Liver (tissue), 9 donors: ENCODE data around the gene OTOP3. TPM values are rescaled to one million over a fixed set of nuclear protein-coding genes. Genes with fewer than 3 reads are reported as not detected.

Source experiments
- DNase-seq: peaks from one replicate; pipeline ENCODE4 v3.0.0-alpha.2; 2017; ENCODE audit warnings: low spot score
- H3K27ac ChIP-seq, 2 donors: one replicate each; pipeline ENCODE4 v1.7.0; 2013; ENCODE audit warnings: inconsistent platforms in 2 of 2, low read length in 2 of 2, control low read depth in 1 of 2, low read depth in 1 of 2, mild to moderate bottlenecking in 1 of 2
- H3K27me3 ChIP-seq, 4 donors: one replicate each; pipeline versions ENCODE4 v1.6.1 to v1.7.0; 2013; ENCODE audit warnings: low read length in 3 of 4, inconsistent platforms in 1 of 4, mild to moderate bottlenecking in 1 of 4, moderate library complexity in 1 of 4; ENCODE audit not compliant: control insufficient read depth in 4 of 4, insufficient read depth in 4 of 4
- H3K36me3 ChIP-seq, 4 donors: one replicate each; pipeline versions ENCODE4 v1.6.1 to v1.7.0; 2013; ENCODE audit warnings: low read length in 3 of 4, mild to moderate bottlenecking in 3 of 4, low read depth in 1 of 4, moderate library complexity in 1 of 4; ENCODE audit not compliant: control insufficient read depth in 4 of 4, insufficient read depth in 3 of 4
- H3K4me1 ChIP-seq, 4 donors: one replicate each; pipeline versions ENCODE4 v1.6.1 to v1.7.0; 2013; ENCODE audit warnings: low read length in 3 of 4, mild to moderate bottlenecking in 3 of 4, moderate library complexity in 1 of 4; ENCODE audit not compliant: control insufficient read depth in 4 of 4, insufficient read depth in 4 of 4
- H3K4me3 ChIP-seq, 3 donors: one replicate each; pipeline versions ENCODE4 v1.6.1 to v1.7.0; 2013; ENCODE audit warnings: low read length in 3 of 3, control low read depth in 1 of 3, low read depth in 1 of 3, mild to moderate bottlenecking in 1 of 3
- H3K9ac ChIP-seq, 2 donors: one replicate each; pipeline ENCODE4 v1.7.0; 2013; ENCODE audit warnings: low read length in 2 of 2, mild to moderate bottlenecking in 2 of 2, moderate library complexity in 2 of 2, control low read depth in 1 of 2, low read depth in 1 of 2
- H3K9me3 ChIP-seq, 4 donors: one replicate each; pipeline versions ENCODE4 v1.6.1 to v1.7.0; 2013; ENCODE audit warnings: low read length in 3 of 4; ENCODE audit not compliant: control insufficient read depth in 4 of 4
- ATF3 ChIP-seq: IDR thresholded peaks from 2 replicates; pipeline ENCODE4 v1.6.1; 2016; ENCODE audit warnings: antibody characterized with exemption
- CTCF ChIP-seq: fragments of 150-350 bp; IDR thresholded peaks from 2 replicates; pipeline ENCODE4 v1.5.1; 2017; ENCODE audit warnings: improper control_type of control experiment, low read depth, low read length; ENCODE audit not compliant: missing input control
- EGR1 ChIP-seq, 2 donors: IDR thresholded peaks; 2 replicates each; pipeline ENCODE4 v1.6.1; 2016 to 2018; ENCODE audit warnings: antibody characterized with exemption in 2 of 2, low read depth in 2 of 2
- FOXA1 ChIP-seq: IDR thresholded peaks from 2 replicates; pipeline ENCODE4 v1.6.1; 2016; ENCODE audit warnings: antibody characterized with exemption
- FOXA2 ChIP-seq: IDR thresholded peaks from 2 replicates; pipeline ENCODE4 v1.6.1; 2016; ENCODE audit warnings: antibody characterized with exemption
- GABPA ChIP-seq, 2 donors: IDR thresholded peaks in 1 of 2; conservative IDR thresholded peaks in 1 of 2; 2 replicates each; pipeline ENCODE4 v1.6.1; 2016; ENCODE audit warnings: antibody characterized with exemption in 2 of 2, mild to moderate bottlenecking in 1 of 2, moderate library complexity in 1 of 2
- HNF4A ChIP-seq, 2 donors: conservative IDR thresholded peaks; 2 replicates each; pipeline ENCODE4 v1.6.1; 2016; ENCODE audit warnings: antibody characterized with exemption in 2 of 2, mild to moderate bottlenecking in 2 of 2
- HNF4G ChIP-seq: IDR thresholded peaks from 2 replicates; pipeline ENCODE4 v1.6.1; 2016; ENCODE audit warnings: antibody characterized with exemption
- JUND ChIP-seq, 2 donors: IDR thresholded peaks; 2 replicates each; pipeline ENCODE4 v1.6.1; 2016; ENCODE audit warnings: antibody characterized with exemption in 2 of 2
- MAX ChIP-seq: IDR thresholded peaks from 2 replicates; pipeline ENCODE4 v1.6.1; 2016; ENCODE audit warnings: antibody characterized with exemption
- NR2F2 ChIP-seq: IDR thresholded peaks from 2 replicates; pipeline ENCODE4 v1.6.1; 2016; ENCODE audit warnings: antibody characterized with exemption
- RAD21 ChIP-seq, 2 donors: IDR thresholded peaks; 2 replicates each; pipeline ENCODE4 v1.6.1; 2016; ENCODE audit warnings: antibody characterized with exemption in 2 of 2, mild to moderate bottlenecking in 2 of 2
- REST ChIP-seq: IDR thresholded peaks from 2 replicates; pipeline ENCODE4 v1.6.1; 2016; ENCODE audit warnings: antibody characterized with exemption, mild to moderate bottlenecking
- RXRA ChIP-seq, 2 donors: IDR thresholded peaks; 2 replicates each; pipeline ENCODE4 v1.6.1; 2017 to 2018; ENCODE audit warnings: antibody characterized with exemption in 2 of 2, mild to moderate bottlenecking in 1 of 2
- SP1 ChIP-seq: IDR thresholded peaks from 2 replicates; pipeline ENCODE4 v1.6.1; 2018; ENCODE audit warnings: antibody characterized with exemption, mild to moderate bottlenecking
- TAF1 ChIP-seq: conservative IDR thresholded peaks from 2 replicates; pipeline ENCODE4 v1.6.1; 2016; ENCODE audit warnings: antibody characterized with exemption, mild to moderate bottlenecking
- YY1 ChIP-seq: IDR thresholded peaks from 2 replicates; pipeline ENCODE4 v1.6.1; 2016; ENCODE audit warnings: antibody characterized with exemption, mild to moderate bottlenecking
- ZBTB33 ChIP-seq: IDR thresholded peaks from 2 replicates; pipeline ENCODE4 v1.6.1; 2016; ENCODE audit warnings: antibody characterized with exemption
- WGBS: extraction: QIAGEN DNeasy Blood & Tissue Kit; methylation state at CpG from one replicate; pipeline ENCODE4 v1.1.7; 2013; 5-methylcytosine and 5-hydroxymethylcytosine counted together
- polyA plus RNA-seq, 2 donors: library from polyadenylated mRNA; stranded (reverse) in 1 of 2; unstranded in 1 of 2; fragments of 200-250 nt in 1 of 2; fragments of >200 nt in 1 of 2; fragmentation: Nextera tagmentation in 1 of 2; extraction: Ambion mirVana in 1 of 2; gene quantifications; one replicate each; pipeline versions ENCODE4 v1.2.1 to v1.2.3, GENCODE V29; 2013 to 2015
- total RNA-seq, 2 donors: library from RNA; depleted of rRNA; stranded (reverse); fragments of >200 nt; gene quantifications; one replicate each; pipeline ENCODE4 v1.2.3, GENCODE V29; 2014
- donor health status: healthy.
- donor health status: healthy.
- donor health status: healthy.
- donor health status: healthy.
- donor health status: healthy.

Gene OTOP3
- total and polyA plus RNA-seq, 4 donors: not detected

- Histone ChIP-seq H3K27ac (no peak overlapping the region), H3K4me1 (no peaks in the 10 kb centered on the region), H3K27me3 (peaks cover 0 to 2% (median 0%) of the 10 kb centered on the region in 4 donors), H3K4me3 (no peak overlapping the region), H3K9me3 (no peaks in the 10 kb centered on the region), H3K36me3 (no peaks in the 10 kb centered on the region), H3K9ac (no peak overlapping the region)
- no peak for DNase-seq
- no peak for TF ChIP-seq RAD21 (IDR thresholded peaks at IDR 0.05)
- TF ChIP-seq ATF3: no peak
- no peak for TF ChIP-seq MAX
- no peak for TF ChIP-seq HNF4A (conservative IDR thresholded peaks at IDR 0.05)
- no peak for TF ChIP-seq TAF1
- no peak for TF ChIP-seq HNF4G
- no peak for TF ChIP-seq FOXA2
- TF ChIP-seq YY1: no peak
- no peak for TF ChIP-seq CTCF
- TF ChIP-seq GABPA (IDR thresholded peaks at IDR 0.05 in 1 of 2, conservative IDR thresholded peaks at IDR 0.05 in 1 of 2): no peak
- WGBS: 88% methylated on average over 13 of the region's 13 CpGs
Measured at GRCh38 chr17:74916136-74916850, 19.4 kb upstream of the OTOP3 start.

GRCh38 chr17:74916851-74917199 lies 18.9 kb upstream of the OTOP3 start:
- Histone ChIP-seq H3K9me3 (no peaks in the 10 kb centered on the region), H3K9ac (no peak overlapping the region), H3K27ac (no peak overlapping the region), H3K4me3 (no peak overlapping the region), H3K4me1 (no peaks in the 10 kb centered on the region), H3K36me3 (no peaks in the 10 kb centered on the region), H3K27me3 (peaks cover 0 to 2% (median 0%) of the 10 kb centered on the region in 4 donors)
- TF ChIP-seq CTCF: no peak
- no peak for TF ChIP-seq EGR1 (IDR thresholded peaks at IDR 0.05; ENCODE audit: low read depth in 2 of 2)
- no peak for TF ChIP-seq RXRA (IDR thresholded peaks at IDR 0.05)
- no peak for TF ChIP-seq FOXA2
- no peak for TF ChIP-seq RAD21 (IDR thresholded peaks at IDR 0.05)
- no peak for TF ChIP-seq SP1
- TF ChIP-seq GABPA (IDR thresholded peaks at IDR 0.05 in 1 of 2, conservative IDR thresholded peaks at IDR 0.05 in 1 of 2): no peak
- TF ChIP-seq FOXA1: no peak
- TF ChIP-seq TAF1: no peak
- no peak for TF ChIP-seq JUND (IDR thresholded peaks at IDR 0.05)
- no peak for TF ChIP-seq REST
- TF ChIP-seq NR2F2: no peak
- TF ChIP-seq YY1: no peak
- no peak for TF ChIP-seq MAX
- no peak for TF ChIP-seq ATF3
- TF ChIP-seq ZBTB33: no peak
- no peak for TF ChIP-seq HNF4G
- no peak for TF ChIP-seq HNF4A (conservative IDR thresholded peaks at IDR 0.05)
- WGBS: 92% methylated on average over 11 of the region's 11 CpGs
- no peak for DNase-seq
